Measurements from ENCODE around the gene OPRL1.

Gene OPRL1

DNA sequence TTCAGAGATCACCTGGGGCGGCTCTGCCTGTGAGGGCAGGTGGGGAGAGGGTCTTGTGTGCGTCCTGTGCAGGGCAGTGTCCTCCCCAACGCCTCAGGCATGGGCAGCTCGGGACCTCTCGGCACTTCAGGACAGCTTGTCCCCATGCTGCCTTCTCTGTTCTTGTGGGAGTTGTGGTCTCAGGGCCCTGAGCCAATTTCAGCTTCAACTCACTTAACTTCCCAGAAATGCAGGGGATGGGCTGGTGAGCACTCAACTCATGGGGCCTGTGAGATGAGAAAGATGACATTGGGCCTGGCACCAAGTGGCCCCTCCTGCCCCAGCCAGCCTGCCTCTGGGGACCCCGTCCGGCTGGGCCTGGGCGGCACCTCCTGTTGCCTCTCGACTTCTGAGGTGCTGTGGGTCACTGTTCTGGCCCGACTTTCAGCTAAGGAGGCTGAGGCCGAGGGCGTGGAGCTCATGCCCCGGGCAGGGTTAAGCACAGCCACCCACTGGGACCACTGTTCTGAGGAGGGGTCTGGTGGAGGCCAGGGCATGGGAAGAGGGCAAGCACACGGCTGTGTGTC lies 7.3 kb upstream of the OPRL1 start:
- no peak for DNase-seq (ENCODE audit: low read depth)

- DNase-seq (ENCODE audit: low read depth): no peak
Observed at GRCh38 chr20:64073476-64074183, 6.3 kb upstream of the OPRL1 start.

- DNase-seq (ENCODE audit: low read depth): no peak
Observed at GRCh38 chr20:64074184-64074789, 5.6 kb upstream of the OPRL1 start.

DNA sequence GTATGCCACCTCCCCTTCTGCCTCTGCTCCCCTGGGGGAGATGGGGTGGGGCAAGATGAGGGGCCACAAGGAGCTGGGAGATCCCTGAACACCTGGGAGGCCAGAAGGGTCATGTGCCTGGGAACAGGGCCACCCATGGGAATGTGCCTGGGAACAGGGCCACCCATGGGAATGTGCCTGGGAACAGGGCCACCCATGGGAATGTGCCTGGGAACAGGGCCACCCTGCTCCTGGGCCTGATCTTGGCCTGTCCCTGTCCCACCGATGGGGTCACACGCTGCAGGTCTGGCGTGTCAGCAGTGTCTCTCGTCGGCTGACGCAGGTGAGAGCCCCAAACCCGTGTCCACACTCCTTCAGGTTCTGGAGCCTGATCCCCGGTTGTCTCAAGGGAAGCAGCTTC lies 4.9 kb upstream of the OPRL1 start:
- no peak for DNase-seq (ENCODE audit: low read depth)

- no peak for DNase-seq (ENCODE audit: low read depth)
Observed at GRCh38 chr20:64075556-64075955, 4.3 kb upstream of the OPRL1 start.

GRCh38 chr20:64076061-64076997 lies 3.6 kb upstream of the OPRL1 start:
- DNase-seq (ENCODE audit: low read depth): no peak

GRCh38 chr20:64077094-64077493 lies 2.8 kb upstream of the OPRL1 start:
- no peak for DNase-seq (ENCODE audit: low read depth)

DNA sequence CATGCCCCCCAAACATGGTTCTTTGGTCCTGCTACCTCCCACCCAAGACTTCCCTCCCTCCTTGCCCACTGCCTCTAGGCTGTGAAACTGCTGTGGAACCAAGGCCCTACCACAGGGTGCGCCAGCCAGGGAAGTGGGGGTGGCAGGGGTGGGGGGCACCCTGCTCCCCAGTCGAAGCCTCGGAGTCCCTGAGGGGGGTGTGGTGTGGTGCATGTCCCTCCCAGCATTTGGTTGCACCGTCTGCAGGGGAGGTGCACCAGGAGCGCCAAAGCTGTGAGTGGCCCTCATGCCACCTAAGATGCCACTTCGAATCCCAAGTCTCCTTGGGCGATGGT lies 2.4 kb upstream of the OPRL1 start:
- DNase-seq (ENCODE audit: low read depth): no peak

DNA sequence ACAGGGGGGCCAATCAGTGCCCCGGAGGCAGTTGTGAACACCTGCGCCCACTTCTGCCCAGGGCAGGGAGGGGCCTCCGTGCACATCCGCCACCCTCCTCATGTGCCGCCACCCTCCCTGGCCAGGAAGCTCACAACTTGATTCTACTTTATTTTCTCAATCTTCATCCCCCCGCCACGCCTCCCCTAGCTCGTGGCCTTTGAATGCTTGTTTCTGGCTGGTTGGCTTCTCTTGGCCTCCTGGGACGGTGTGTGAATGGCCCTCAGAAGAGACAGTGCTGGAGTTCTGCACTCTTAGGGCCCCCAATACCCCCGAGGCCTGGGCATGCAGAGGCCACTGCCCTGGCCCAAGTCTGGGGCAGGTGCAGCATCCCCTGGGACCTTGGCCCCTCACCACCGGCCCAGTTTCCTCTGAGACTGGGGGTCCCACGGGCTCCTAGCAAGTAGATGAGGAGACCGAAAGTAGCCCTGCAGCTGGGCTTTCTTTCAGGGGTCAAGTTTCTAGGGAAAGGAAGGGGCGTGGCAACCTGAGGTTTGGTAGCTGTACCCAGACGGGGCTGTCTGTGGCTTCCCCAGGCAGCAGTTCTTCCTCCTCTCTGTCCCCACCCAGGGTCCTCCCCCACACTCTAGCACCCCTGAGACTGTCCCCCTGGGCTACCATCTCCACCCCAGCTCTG lies 1.9 kb upstream of the OPRL1 start:
- peak; percentile 29 for DNase-seq (ENCODE audit: low read depth)

- DNase-seq (ENCODE audit: low read depth): no peak
Observed at GRCh38 chr20:64078934-64079272, 979 bp upstream of the OPRL1 start.

- DNase-seq (ENCODE audit: low read depth): peak; percentile 41
Observed at GRCh38 chr20:64079273-64080012, 439 bp upstream of the OPRL1 start, which contains the start of gene RGS19. RGS19 (minus strand) TSS chr20:64079518; CDS start chr20:64076886, 2,632 bp downstream.

- no peak for DNase-seq (ENCODE audit: low read depth)
Observed at GRCh38 chr20:64080813-64081623, 1.1 kb downstream of the OPRL1 start.

DNA sequence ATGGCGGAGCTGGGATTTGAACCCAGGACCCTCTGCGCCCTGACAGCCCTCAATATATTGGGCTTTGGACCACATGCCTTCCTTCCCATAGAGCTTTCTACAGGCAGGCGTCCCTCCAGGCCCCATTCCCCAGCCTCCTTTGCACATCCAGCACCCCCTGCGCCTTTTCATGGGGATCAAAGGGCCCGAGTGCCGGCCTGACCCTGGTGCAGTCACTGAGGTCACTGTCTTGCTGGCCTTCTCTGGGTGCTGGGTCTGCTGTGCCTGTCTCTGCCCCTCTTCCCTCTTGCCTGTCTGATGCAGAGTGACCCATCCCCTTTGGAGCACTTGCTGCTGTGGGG lies 1.7 kb downstream of the OPRL1 start:
- no peak for DNase-seq (ENCODE audit: low read depth)

DNA sequence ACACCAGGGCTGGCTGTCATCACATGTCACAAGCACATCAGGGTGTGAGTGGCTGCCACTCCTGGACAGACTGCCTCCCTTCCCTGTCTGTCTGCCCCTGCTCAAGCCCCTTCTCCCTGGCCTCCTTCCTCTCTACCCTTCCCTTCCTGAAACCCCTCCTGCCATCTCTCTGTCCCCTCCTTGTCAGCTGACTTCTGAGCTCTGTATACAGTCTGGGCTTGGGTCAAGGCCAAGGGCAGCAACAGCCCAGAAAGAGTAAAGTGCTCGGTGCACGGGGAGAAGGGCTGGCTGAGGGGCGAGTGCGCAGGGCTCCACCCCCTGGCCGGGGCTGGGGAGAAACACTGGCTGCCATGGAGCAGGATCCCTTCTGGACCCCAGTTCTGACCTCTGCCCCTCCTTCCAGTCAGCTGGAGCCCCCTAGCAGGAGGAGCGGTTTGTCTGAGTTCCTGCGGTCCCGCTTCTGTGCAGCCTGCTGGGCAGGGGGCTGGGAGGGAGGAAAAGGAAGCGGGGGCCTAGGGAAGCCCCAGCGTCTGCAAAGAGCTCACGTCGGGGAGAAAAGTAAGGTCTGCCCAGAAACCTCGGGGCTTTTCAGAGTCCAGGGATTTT lies 2.3 kb downstream of the OPRL1 start:
- DNase-seq (ENCODE audit: low read depth): no peak

DNA sequence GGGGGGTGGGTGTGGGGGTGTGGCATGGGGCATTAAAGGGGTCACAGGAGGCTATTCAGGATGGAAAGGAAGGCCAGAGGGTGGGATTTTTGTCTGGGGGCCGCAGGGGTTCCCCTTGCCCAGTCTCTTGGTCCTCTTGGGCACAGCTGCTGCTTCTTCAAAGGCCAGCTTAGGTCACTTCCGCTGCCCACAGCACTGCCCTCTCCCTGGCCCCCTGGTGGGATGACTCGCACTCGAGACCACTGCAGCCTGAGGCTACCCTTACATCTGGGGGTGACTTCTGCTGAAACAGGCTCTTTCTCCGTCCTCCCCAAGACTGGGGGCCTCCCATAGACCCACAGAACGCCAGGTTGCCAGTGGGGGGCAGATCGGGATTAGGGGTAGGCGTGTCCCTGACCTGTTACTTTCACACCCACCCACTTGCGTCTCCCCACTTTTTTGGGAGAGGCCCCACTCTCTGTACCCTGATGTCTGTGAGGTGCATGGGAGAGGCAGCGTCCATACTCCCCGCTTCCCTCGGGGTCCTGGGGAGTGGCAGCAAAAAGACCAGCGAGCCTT lies 3.0 kb downstream of the OPRL1 start:
- DNase-seq (ENCODE audit: low read depth): no peak

- DNase-seq (ENCODE audit: low read depth): peak; percentile 46
Observed at GRCh38 chr20:64083378-64083803, 3.5 kb downstream of the OPRL1 start.

DNA sequence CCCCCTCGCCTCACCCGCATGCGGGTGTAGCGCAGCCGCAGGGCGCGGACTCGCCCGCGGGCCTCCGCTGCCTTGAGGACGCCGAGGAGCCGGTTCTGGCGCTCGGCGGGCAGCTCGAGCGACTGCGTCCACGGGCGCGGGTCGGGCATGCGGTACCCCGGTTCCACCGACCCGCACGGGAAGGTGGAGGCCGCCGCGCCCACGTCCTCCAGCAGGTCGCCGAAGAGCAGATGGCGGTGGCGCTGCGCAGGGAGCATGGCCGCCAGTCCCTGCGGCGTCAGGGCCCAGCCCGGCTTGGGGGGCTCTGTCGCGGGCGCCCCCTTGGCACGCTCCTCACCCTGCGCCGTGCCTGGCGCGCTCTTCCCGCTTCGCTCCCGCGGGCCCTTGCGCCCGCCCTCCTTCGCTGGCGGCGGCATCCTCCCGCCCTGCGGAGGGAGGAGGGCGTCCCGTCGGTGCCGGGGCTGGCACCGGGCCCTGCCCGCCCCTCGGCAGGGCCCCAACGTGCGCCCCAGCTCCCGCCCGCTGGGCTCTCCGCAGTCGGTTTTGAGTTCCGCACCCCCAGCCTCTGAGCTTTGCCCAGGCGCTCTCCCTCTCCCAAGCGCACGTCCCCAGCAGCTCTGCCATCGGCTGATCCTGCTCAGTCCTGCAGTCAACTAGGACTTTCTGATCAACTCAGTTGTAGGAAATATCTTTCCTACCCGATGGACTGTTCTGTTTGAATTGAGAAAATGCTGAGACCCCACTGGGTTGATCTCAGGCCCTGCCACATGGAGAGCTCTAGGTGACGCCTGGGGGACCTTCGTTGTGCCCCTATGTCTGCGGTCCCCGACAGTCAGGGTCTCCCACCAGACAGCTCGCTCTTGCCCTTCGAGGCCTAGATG lies 4.2 kb downstream of the OPRL1 start, which contains the start of gene LKAAEAR1:
TSS of gene LKAAEAR1 (minus strand) at position 595 of the 881 bp plus-strand sequence. CDS start at position 416, 179 bp downstream.
- no peak for DNase-seq (ENCODE audit: low read depth)

DNA sequence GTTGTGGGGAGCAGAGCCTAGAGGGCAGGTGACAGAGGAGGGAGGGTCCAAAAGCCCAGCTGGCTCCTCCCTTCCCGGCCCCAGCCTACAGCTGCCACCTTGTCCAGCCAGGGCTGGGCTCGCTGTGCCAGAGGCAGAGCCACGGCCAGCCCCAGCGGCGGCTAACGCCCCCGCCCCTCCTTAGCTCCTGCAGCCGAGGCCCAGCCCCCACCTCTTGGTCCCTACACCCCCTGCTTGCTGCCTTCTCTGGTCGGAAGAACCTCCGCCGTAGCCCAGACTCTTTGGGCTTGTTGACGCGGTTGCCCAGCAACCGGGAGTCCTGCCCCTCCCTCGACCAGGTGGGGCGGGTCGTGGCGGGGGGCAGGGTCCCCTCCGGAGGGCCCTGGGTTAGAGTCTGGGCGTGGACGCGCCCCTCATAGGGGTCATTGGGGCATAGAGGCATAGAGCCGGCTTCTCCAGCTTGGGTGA lies 4.8 kb downstream of the OPRL1 start:
- DNase-seq (ENCODE audit: low read depth): no peak

DNA sequence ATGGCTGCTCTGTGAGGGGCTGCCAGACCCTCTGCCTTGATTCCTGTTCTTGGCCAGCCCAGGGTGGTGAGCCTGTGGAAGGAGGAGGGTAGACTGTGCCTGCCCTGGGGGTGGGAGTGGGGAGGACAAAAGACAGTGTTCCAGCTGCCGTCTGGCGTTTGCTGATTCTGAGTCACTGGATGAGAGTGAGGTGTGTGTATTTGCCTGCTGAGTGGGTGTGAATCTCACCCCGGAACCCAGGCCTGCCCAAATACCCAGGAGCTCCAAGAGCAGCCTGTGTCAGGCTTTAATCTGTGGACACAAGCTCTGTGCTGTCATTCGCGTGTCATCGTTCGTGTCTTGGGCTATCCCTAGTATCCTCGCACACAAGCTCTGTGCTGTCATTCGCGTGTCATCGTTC lies 6.9 kb downstream of the OPRL1 start:
- no peak for DNase-seq (ENCODE audit: low read depth)

Data from activated gamma-delta T cell treated with anti-CD3 and anti-CD28 coated beads, Interleukin-2, amount 50 U/mL, for 16 hours (primary cell).